GM21360 (cell line): ENCODE measurements around the gene DGCR8.
A peak's percentile ranks its signal among the peaks of the same experiment; 100 is the strongest.

Source experiments
- ATAC-seq: cut with Tn5 transposase; IDR thresholded peaks from one replicate; pipeline ENCODE4 v1.9.1; 2021; ENCODE audit warnings: mild to moderate bottlenecking, moderate library complexity; ENCODE audit not compliant: unreplicated experiment

The DGCR8 gene

GRCh38 chr22:20121856-20122415, 41.9 kb downstream of the DGCR8 start:
- ATAC-seq = no peak

- ATAC-seq = no peak
Measured at GRCh38 chr22:20123366-20124082, 43.5 kb downstream of the DGCR8 start.

DNA sequence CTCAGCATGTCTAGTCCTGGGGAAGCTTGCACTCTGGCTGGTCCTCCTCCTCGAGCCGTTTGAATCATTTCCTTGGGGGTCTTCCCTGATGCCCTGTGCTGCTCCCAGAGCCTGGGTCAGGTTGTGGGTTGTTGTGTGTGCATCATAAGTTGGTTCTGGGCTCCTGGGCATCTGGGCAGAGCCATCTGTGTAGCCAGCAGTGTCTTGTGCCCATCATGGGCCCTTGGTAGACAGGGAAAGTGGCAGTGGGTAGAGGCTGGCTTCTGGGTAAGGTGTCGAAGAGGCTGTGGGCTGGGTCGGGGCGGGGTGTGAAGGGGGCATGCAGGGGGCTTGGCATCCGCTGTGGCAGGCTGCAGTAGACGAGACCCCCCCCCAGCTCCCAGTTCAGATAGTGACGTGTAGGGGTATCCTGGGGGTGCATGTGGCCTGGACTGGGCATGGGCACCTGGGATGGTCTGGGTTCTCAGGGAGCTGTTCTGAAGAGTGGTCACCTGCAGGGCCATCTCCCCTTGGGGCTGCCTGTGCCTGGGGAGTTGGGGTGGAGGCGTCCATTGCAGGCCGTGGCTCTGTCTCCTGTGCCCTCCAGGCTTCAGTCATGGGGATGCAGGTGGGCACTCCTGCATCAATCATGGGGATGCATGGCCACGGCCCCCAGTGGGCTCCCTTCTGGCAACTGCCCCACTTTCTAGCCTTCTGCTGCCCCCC, 44.2 kb downstream of the DGCR8 start:
- ATAC-seq = no peak

DNA sequence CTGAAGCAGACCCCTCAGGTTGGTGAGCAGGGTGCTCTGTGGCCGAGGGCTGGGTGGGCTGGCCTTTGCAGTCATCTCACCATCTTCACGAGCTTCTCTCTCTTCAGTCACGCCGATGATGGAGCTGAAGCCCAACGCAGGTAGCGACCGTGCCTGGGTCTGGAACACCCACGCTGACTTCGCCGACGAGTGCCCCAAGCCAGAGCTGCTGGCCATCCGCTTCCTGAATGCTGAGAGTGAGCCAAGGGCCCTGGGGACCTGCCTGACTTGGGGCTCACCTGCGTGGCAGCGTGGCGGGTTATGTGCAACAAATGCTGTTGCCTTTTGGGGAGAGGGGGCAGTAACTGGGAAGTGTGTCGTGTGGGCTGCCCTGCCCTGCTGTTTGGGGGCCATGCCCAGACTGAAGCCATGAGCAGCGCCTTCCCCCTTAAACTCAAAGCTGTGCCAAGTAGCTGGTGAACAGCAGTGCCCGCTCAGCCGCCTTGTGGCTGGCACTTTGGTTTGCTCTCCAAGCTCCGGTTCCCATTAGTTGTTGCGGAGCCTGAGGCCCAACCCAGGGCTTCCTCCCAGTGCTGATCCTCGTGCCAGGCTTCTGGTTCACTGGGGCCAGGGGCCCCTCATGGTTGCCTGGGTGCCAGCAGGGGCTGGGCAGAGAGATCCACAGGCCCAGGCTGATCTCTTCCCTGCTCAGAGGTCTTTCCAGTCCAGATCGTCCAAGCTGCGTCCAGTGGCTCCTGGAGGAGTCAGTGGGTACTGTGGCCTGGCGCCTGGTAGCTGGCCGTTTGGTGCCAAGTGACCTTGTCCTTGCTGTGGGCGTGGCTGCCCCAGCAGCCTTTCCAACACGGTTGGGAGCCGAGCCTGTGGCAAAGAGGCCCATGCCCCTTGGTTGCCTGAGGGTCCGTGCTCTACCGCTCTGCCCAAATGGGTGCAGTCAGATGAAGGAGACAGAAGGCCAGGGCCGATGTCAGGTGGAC, 45.4 kb downstream of the DGCR8 start:
- ATAC-seq = no peak

DNA sequence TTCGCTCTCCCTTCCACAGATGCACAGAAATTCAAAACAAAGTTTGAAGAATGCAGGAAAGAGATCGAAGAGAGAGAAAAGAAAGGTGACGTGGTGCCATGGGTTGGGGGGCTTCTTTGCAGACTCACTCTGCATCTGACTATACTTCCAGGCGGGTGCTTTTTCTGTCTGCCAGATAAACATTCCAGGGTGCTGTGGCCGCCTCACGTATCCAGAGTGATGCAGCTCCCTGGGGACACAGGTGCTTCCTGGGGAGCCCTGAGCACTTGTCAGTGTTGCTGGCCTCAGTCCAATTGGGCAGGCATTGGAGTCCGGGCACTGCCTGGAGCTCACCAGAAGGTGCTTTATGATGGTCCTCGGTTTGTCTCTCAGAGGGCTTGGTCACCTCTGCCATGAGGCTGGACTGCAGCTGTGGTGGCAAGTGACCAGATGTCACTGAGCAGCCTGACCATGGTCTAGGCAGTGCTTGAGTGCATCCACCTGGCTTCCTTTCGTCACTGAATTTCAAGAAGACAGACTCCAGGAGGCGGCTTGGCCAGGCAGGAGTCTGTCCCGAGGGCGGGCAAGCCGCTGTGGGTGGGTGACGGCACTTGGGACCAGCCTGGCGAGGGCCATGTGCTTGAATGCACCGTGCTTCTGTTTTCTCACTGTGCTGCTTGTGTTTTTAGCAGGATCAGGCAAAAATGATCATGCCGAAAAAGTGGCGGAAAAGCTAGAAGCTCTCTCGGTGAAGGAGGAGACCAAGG, 46.4 kb downstream of the DGCR8 start:
- ATAC-seq = no peak

DNA sequence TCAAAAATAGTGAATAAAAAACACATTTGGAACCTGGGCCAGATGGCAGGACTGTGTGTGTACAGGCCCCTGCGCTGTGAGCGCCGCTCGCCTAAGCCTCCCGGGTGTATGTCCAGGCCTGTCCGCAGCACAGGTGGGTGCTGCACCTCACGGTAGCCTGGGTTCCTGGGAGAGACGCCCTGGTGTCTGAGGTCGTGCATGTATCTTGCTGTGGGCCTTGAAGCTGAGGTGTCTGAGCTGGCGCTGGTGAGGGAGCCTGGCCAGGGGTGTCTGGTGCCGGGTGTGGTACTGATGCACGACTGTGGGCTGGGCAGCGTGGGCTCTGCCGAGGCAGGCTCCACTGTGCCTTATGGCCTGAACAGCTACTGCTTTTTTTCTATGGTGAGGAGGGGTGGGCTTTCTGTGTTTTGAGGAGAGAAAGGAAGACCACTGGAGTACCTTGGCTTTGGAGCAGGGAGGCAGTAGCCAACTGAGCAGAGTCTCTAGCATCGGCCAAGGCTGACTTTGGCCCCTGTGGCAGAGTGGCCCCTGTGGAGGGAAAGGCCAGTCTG, 47.4 kb downstream of the DGCR8 start:
- ATAC-seq = no peak

GRCh38 chr22:20127869-20128618, 48.0 kb downstream of the DGCR8 start:
- ATAC-seq = no peak

DNA sequence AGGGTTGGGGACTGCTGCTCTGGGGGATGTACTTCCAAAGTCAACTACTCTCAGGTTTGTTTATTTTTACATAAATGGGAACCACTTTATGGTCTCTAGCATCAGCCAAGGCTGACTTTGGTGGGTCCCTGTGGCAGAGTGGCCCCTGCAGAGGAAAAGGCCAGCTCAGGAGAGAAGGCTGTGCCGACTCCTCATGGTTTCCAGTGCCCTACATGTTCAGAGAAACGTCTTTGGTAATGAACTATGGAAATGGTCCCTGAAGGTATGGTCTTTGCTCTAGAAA, 48.5 kb downstream of the DGCR8 start:
- no peak for ATAC-seq

DNA sequence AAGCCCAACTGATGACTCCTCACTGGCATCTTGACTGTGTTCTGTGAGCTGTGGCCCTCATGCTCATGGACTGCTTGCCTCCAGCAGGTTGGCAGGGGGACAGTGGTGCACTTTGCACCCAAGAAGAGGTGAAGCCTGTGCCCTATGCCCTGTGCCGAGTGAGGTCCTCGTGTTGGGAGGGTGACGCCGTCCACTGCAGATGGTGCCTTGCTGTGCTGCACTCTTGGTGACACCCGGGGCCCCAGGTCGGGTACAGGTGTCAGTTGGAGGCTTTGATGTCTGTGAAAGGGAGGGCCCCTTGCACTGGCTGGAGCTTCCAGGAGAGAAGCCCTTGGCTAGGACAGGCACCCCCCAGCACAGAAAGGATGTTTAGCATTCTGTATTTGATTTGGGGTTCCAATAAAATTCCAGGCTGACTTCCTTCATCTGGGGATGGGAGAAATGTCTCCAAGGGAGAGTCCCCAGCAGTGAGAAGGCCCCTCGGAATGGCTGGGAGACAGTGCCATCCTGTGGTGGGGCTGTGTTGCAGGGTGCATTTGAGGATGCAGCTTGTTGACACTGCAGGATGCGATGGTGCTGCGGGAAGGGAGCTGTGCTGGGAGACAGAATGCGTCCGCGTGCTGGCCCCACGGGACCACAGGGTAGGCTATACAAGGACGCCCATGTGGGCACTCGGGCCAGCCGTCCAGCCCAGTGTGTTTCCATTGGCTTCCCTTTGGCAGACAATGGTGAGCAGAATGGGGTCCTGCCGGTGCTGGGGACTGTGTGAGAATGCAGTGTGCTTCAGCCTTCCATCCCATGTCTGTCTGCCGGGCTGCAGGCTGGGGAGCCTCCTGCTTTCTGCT, 49.1 kb downstream of the DGCR8 start:
- ATAC-seq = no peak

DNA sequence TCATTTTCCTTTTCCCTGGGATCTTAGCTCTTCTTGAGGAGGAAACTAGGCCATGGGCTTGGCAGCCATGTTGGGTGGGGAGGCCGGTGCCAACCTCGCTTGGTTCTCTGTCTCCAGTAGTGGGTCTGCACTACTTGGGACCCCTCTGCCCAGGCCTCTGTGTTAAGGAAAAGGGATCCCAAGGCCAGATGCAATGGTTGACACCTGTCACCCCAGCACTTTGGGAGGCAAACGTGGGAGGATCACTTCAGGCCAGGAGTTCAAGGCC, 49.6 kb downstream of the DGCR8 start:
- ATAC-seq = no peak

DNA sequence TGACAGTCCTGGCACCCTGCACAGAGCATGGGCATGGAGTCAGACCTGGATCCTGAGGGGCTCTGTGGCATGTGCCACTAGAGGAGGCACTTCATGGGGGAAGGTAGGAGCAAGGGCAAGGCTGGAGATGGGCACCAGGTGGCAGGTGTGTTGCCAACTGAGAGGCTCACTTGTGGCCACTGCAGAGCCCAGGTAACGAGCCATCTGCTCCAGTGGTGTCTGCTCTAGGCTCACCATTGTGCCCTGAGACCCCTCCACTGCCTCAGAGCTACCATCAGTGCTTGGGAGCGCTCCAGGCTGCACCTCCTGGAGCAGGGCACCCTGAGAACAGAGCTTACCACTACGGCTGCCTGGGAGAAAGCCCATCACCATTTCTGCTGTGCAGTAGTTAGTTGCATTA, 50.3 kb downstream of the DGCR8 start:
- ATAC-seq = no peak

DNA sequence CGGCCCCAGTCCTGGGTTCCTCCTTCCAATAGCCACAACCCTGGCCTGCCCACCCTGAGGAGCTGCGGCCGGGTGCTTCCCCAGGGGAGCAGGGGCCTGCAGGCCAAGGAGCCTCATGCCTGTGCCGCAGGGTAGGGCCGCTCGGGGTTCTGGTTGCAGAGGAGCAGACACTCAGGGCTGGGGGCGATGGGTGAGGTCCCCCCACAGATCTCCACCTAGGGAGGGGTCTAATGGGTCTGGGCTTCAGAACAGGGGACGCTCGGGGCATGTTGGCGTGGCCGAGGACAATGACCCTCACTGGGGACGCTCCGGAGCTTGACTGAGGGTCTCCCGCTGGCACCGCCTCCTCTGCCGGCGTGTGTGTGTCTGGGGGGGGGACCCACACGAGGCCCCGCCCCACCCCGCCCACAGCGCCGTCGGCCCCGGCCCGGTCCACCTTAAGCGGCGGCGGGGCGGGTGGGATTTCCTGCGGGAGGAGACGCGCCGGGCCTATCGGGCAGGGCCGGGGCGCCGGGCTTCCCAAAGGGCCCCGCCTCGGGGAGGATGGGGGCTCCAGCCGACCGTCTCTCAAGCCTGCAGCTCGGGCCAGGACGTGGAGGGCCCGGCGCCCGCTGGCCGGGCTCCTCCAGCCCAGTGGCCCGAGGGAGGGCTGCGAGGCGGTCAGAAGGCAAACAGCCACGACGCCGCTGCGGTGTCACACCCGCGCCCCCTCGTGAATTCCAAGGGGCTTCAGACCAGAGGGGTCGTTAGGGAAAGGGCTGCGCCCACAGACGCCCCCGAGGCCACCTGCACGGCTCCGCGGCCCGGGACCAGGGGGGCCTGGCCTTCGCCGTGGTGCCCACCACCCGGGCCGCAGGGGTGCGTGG, 50.9 kb downstream of the DGCR8 start:
- ATAC-seq = peak; percentile 49

- peak; percentile 29 for ATAC-seq
Measured at GRCh38 chr22:20131597-20131858, 51.5 kb downstream of the DGCR8 start, which contains the start of gene ZDHHC8. Gene ZDHHC8, plus strand, starts transcription at chr22:20131804. Its CDS starts 144 bp downstream, at chr22:20131948.

DNA sequence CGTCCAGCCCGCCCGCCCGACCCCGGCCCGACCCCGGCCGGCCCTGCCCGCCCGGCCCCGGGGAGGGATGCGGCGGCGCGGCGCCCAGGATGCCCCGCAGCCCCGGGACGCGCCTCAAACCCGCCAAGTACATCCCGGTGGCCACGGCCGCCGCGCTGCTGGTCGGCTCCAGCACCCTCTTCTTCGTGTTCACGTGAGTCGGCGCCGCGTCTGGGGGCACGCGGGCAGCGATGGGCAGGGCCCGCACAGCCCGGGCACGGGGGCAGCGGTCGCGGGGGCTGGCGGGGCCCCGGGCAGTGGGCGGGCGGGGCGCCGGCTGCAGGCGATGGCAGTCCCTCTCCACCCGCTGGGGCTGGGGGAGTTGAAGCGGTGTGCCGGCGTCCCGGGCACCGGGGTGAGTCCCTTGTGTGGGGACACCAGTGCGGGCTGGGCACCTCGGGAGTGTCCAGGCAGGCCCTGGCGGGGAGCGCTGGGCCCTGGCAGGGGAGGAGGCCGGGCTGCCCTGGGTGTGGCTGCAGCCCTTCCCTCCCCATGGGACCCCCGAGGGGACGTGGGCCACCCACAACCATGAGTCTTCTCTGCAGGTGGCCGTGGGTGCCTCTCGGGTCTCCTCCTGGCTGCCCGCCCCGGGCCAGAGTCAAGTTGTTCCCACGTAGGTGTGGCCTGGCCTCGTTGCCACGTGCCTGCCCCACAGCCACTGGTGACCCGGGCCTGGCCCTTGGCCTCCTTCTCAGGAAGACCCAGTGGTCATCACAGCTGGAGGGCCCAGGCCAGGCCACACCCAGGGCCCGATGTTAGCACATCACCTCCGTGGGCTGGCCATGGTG, 52.0 kb downstream of the DGCR8 start:
- no peak for ATAC-seq

DNA sequence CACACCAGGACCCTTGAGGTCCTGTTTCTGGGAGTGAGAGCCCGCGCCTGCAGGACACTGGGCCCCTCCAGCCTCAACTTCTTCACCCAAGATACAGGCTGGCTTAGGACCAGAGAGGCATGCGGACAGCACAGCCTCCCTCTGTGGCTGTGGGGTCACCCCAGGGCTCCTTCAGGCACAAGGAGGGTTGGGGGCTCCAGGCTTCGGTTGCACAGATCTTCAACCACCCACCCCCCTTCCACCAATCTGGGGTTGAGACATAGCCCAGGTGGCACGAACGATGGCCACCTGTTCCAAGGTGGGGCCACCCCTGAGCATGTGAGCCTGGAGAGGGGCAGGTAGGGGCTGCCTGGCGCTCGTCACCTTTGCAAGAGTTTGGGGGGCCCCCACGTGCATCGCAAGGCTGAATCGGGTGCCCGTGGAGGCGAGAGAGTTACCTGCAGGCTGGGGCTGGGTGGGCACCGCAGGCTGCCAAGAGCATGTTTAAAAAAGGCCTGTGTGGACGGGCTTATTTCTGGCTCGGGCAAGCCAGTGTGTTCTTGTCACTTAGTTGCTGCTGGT, 52.7 kb downstream of the DGCR8 start:
- ATAC-seq = no peak

GRCh38 chr22:20133930-20134549, 54.0 kb downstream of the DGCR8 start:
- ATAC-seq = no peak

DNA sequence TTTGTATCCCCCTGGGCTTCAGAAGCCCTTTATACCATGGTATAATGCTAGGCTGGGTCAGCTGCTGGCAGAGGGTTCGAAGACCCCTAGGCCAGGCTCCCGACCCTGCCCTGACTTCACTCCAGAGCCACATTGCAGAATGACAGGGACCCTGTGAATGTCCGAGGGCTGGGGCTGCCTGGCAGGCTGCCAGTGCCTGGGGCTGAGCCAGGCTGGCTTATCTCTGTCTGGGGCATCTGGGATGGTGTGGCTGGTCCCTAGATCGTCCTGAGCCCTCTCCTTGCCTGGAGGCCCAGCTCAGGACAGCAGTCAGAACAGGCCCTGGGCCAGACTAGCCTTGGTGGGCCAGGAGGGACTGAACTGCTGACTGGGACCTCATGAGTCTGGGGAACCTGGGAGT, 55.2 kb downstream of the DGCR8 start:
- ATAC-seq = no peak
